ENCODE measurements around the gene CRADD. TPM values are rescaled to one million over a fixed set of nuclear protein-coding genes. Genes with fewer than 3 reads are reported as not detected.

CRADD gene
- total and polyA plus RNA-seq, 4 donors: 6.3 to 28.9 (median 16.6) TPM

- H3K27ac ChIP-seq (ENCODE audit: low read depth in 1 of 2, low read length in 1 of 2): no peak overlapping the region
- DNase-seq: no peak
- H3K4me1 ChIP-seq (ENCODE audit: control insufficient read depth in 5 of 5, insufficient read depth in 5 of 5, low read length in 5 of 5): peaks cover 0 to 20% (median 15%) of the 10 kb centered on the region in 5 donors
- H3K9ac ChIP-seq (ENCODE audit: insufficient read depth in 1 of 2, low read length in 2 of 2): no peak overlapping the region
- no peak for TF ChIP-seq CTCF (IDR thresholded peaks at IDR 0.05; ENCODE audit: control extremely low read depth, extremely low read depth)
- ATAC-seq (ENCODE audit: insufficient read depth, low FRiP score): no peak
- H3K36me3 ChIP-seq (ENCODE audit: control insufficient read depth in 4 of 4, insufficient read depth in 4 of 4, low read length in 4 of 4): no peaks in the 10 kb centered on the region
- H3K27me3 ChIP-seq (ENCODE audit: control insufficient read depth in 3 of 3, insufficient read depth in 3 of 3, low read length in 2 of 3): no peaks in the 10 kb centered on the region
- no peaks in the 10 kb centered on the region for H3K9me3 ChIP-seq (ENCODE audit: control insufficient read depth in 4 of 4, insufficient read depth in 3 of 4, low read length in 3 of 4)
- H3K4me3 ChIP-seq: no peak overlapping the region
- WGBS, 2 donors: 53 to 62% methylated on average over 5 of the region's 5 CpGs
Measured at GRCh38 chr12:93773122-93773871, 96.1 kb downstream of the CRADD start.

GRCh38 chr12:93776581-93777018, 99.4 kb downstream of the CRADD start:
- H3K27me3 ChIP-seq (ENCODE audit: control insufficient read depth in 3 of 3, insufficient read depth in 3 of 3, low read length in 2 of 3): no peaks in the 10 kb centered on the region
- TF ChIP-seq CTCF (IDR thresholded peaks at IDR 0.05; ENCODE audit: control extremely low read depth, extremely low read depth): no peak
- peak overlapping the region in 1 of 2 donors; percentile 77 for H3K27ac ChIP-seq (ENCODE audit: low read depth in 1 of 2, low read length in 1 of 2)
- ATAC-seq (ENCODE audit: insufficient read depth, low FRiP score): no peak
- 45 to 58% methylated on average over 2 of the region's 2 CpGs for WGBS, 2 donors
- H3K9me3 ChIP-seq (ENCODE audit: control insufficient read depth in 4 of 4, insufficient read depth in 3 of 4, low read length in 3 of 4): no peaks in the 10 kb centered on the region
- peak in 2 of 3 donors; percentile 33 to 38 for DNase-seq
- H3K36me3 ChIP-seq (ENCODE audit: control insufficient read depth in 4 of 4, insufficient read depth in 4 of 4, low read length in 4 of 4): no peaks in the 10 kb centered on the region
- peaks cover 0 to 38% (median 21%) of the 10 kb centered on the region in 5 donors for H3K4me1 ChIP-seq (ENCODE audit: control insufficient read depth in 5 of 5, insufficient read depth in 5 of 5, low read length in 5 of 5)
- H3K9ac ChIP-seq (ENCODE audit: insufficient read depth in 1 of 2, low read length in 2 of 2): no peak overlapping the region
- no peak overlapping the region for H3K4me3 ChIP-seq

GRCh38 chr12:93777254-93777653, 100.1 kb downstream of the CRADD start:
- Histone ChIP-seq H3K4me1 (ENCODE audit: control insufficient read depth in 5 of 5, insufficient read depth in 5 of 5, low read length in 5 of 5) (peaks cover 0 to 38% (median 21%) of the 10 kb centered on the region in 5 donors), H3K4me3 (no peak overlapping the region), H3K27me3 (ENCODE audit: control insufficient read depth in 3 of 3, insufficient read depth in 3 of 3, low read length in 2 of 3) (no peaks in the 10 kb centered on the region), H3K27ac (ENCODE audit: low read depth in 1 of 2, low read length in 1 of 2) (peak overlapping the region; percentile 27 to 77), H3K36me3 (ENCODE audit: control insufficient read depth in 4 of 4, insufficient read depth in 4 of 4, low read length in 4 of 4) (no peaks in the 10 kb centered on the region), H3K9ac (ENCODE audit: insufficient read depth in 1 of 2, low read length in 2 of 2) (peak overlapping the region in 1 of 2 donors; percentile 77), H3K9me3 (ENCODE audit: control insufficient read depth in 4 of 4, insufficient read depth in 3 of 4, low read length in 3 of 4) (no peaks in the 10 kb centered on the region)
- TF ChIP-seq CTCF (IDR thresholded peaks at IDR 0.05; ENCODE audit: control extremely low read depth, extremely low read depth): no peak
- WGBS, 2 donors: 33 to 34% methylated on average over 3 of the region's 3 CpGs
- DNase-seq: peak in 2 of 3 donors; percentile 66 to 70
- ATAC-seq (ENCODE audit: insufficient read depth, low FRiP score): peak; percentile 68

Measured in lung (tissue), 12 donors.